ENCODE measurements around the gene FOXF1. TPM values are rescaled to one million over a fixed set of nuclear protein-coding genes. Genes with fewer than 3 reads are reported as not detected.

The FOXF1 gene
- total RNA-seq, 2 experiments from 2014 or later: not detected

- ChIA-PET POLR2A (no interaction called here), CTCF (no interaction called here)
These were observed 6.5 kb upstream of the FOXF1 start for GRCh38 chr16:86503830-86504229.

GRCh38 chr16:86504315-86505184 lies 5.8 kb upstream of the FOXF1 start:
- ChIA-PET CTCF (no interaction called here), POLR2A (no interaction called here)

DNA sequence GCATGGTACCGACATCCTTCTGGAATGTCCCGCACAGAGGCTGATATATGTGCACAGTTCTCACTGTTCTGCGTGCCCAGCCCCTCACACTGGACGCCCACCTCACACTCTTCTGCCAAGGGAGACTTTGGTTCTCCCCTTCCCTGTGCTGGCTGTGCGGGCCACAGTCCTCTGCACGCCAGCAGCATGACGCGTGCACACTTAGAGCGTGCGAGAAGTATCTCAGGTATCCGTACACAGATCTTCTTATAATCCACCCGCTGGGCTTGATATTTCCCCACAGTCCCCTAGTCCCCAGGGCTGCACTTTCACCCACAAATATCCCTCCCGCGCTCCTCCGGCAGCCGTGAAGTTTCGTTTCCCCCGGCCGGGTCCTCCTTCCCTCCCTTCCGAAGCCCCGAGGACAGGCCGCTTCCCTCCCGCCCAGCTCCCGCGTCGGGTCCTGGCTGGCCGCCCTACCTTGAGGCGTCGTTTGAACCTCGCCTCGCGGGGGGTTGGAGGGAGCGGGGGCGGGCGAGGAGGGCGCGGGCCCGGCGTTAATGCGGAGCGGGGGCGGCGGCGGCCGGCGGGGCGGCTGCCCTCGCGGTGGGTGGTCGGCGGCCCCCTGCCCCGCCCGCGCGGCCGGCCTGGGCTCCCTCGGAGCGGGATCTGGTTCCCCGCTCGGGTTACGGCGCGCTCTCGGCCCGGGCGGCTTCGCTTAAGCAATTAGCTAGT lies 5.0 kb upstream of the FOXF1 start:
- ChIA-PET CTCF (no interaction called here), POLR2A (no interaction called here)

- ChIA-PET POLR2A (no interaction called here), CTCF (no interaction called here)
These were observed 4.1 kb upstream of the FOXF1 start for GRCh38 chr16:86505899-86506864.

GRCh38 chr16:86507173-86508027 lies 2.9 kb upstream of the FOXF1 start:
- CTCF ChIA-PET: interaction anchor here (1.4 kb wide), 1 partner anchor 167 kb away, joined by 3 read pairs; no protein-coding TSS in a partner anchor
- POLR2A ChIA-PET: no interaction called here

DNA sequence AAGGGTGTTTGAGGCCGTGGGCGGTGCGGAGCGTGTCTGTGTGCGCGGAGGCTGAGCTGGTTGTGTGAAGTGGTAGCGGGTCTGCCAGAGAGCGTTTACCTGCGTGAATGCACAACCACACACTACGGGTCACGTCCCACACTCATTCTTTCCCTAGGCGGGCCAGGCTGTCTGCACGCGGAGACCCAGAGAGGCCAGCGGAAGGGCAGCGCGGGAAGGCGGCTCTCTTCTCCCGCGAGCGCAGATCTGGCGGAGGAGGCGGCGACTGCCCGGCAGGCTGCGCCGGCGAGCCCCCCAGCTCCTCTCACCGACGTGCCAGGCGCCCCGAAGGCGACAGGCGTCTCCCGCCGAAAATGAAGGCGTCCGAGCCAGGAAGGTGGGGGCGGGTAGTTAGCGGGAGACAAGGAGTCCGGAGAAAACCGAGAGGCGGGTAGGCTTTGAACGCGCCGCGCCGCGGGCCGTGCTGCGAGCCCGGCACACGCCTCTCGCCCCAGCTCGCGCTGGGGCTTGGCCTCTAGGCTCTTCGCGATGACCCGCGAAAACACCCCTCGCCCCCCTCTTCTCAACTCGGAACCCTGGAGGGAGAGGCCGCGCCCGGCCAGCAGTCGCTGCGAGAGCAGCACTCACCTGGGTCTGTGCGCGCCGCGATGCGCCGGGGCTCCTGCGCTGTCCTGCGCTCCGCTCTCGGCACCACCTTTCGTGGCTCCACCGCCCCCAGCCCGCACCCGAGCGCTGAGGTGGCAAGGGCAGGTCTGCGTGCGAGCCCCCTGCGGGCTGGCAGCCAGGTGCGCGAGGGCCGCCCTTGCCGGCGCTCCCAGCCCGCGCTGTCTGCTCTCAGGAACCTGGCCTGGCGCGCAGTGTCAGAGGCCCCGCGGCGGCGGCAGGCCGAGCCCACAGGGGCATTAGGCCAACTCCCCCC lies 2.0 kb upstream of the FOXF1 start:
- POLR2A ChIA-PET: no interaction called here

GRCh38 chr16:86508947-86509758 lies 1.2 kb upstream of the FOXF1 start:
- POLR2A ChIA-PET: no interaction called here
- CTCF ChIA-PET: interaction anchor here (1.4 kb wide), 1 partner anchor 168 kb away, joined by 3 read pairs; no protein-coding TSS in a partner anchor

More for the DNA sequence above, 2.0 kb upstream of the FOXF1 start:
- CTCF ChIA-PET: interaction anchor here (1.4 kb wide), 1 partner anchor 168 kb away, joined by 3 read pairs; no protein-coding TSS in a partner anchor

DNA sequence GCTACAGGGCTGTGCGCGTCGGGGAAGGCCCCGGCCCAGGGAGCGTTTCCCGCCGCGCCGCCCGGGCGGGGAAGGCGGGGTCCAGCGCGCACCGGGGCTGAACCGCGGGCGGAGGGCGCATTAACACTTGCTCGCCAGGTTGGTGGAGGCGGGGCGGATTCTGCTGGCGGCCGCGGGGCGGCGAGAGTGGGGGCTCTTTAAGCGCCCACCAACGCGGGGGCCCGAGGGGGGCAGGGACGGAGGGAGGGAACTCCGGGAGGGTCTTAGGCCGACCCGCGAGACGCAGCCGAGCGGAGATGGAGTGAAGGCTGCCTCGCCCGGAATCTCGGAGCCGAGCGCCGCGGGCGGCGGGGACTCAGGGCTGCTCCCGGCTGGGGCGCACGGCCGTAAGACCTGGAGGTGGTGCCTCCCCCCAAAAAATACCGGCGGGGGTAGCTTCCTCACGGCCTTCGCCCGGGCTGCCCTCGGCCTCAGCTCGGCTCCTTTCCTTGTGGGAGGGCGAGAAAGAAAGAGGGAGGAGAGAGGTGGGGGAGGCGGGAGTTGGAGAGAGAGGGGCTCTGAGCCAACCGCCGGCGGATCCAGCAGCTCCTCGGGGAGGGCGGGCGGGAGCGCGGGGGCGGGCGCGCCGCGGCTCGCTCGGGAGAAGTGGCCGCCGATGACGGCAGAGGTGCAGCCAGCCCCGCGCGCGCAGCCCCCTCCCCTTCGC lies 415 bp upstream of the FOXF1 start:
- POLR2A ChIA-PET: no interaction called here
- CTCF ChIA-PET: no interaction called here

DNA sequence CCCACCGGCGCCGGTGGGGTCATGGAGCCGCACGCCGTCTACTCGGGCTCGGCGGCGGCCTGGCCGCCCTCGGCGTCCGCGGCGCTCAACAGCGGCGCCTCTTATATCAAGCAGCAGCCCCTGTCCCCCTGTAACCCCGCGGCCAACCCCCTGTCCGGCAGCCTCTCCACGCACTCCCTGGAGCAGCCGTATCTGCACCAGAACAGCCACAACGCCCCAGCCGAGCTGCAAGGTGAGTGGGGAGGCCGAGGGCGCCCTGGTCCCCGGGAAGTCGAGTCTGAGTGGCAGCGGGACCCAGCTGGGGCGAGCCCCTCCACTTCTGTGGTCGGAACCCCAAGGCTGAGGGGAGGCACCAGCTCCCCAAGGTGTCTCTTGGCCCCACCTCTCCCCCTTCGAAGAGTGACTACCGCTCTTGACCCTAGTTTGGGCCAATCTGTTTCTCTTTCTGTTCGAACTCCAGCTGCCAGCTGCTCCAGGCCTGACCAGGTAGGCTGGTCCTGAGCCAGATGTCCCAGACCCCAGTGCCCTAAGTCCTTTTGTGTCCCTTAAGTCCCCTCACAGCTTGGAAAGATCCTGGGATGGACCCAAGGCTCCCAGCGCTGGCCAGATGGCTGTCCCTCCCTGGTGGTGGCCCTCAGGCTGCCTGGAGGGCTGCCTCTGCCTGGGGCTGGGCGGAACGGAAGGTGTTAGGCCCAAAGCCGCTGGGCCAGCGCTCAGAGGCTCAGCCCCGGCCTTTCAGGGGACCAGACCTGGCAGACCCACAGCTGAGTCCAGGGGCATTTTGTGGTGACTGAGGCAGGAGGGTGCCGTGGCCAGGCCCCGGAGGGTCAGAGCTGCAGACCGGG lies 1.2 kb downstream of the FOXF1 start:
- CTCF ChIA-PET: interaction anchor here (0.5 kb wide), 1 partner anchor 796 kb away, joined by 3 read pairs; no protein-coding TSS in a partner anchor
- POLR2A ChIA-PET: no interaction called here

DNA sequence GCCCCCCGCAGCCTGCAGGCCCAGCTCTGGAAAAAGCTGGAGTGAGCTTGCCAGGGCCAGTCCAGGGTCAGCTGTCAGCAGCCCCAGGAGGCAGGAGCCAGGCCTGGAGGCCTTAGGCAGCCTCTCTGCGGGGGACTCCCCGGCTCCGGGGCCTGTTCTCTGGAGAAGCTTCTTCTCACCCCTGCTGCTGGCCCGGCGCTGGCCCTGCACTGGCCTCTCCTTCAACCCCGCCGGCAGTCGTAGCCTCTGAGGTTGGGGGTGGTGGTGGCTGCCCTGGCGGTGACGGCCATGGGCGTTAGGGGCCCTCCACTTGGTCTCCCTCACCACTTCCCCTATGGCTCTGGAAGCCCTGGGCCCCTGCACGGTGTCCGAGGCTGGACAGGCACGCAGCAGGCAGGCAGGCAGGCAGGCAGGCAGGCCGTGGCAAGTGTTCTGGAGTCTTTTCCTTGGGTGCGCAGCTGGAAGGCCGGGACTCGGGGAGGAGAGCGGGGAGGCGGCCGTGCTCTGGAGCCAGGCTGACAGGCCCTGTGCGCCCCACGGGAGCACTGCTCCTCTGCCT lies 2.1 kb downstream of the FOXF1 start:
- CTCF ChIA-PET: no interaction called here
- POLR2A ChIA-PET: no interaction called here

DNA sequence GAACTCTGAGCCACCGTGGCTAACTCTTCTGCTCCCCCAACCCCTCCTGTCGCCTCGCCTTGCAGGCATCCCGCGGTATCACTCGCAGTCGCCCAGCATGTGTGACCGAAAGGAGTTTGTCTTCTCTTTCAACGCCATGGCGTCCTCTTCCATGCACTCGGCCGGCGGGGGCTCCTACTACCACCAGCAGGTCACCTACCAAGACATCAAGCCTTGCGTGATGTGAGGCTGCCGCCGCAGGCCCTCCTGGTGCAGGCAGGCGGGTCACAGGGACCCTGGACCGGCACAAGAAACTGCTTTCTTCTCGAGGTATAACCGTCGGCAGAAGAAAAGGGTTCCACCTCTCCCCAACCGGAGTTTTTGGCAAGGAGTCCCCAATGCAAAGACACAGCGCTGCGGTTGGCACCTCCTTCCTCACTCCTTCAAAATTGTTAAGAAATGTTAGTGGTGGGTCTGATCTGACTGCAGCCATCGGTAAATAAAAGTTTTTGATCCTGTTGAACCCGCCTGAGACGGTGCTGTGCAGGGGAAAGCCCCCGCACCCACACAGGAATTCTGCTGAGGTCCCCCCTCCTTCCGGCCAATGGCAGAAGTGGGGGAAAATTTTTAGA lies 2.6 kb downstream of the FOXF1 start:
- POLR2A ChIA-PET: no interaction called here
- CTCF ChIA-PET: no interaction called here

- POLR2A ChIA-PET: no interaction called here
- CTCF ChIA-PET: no interaction called here
These were observed 3.3 kb downstream of the FOXF1 start for GRCh38 chr16:86513471-86514277.

DNA sequence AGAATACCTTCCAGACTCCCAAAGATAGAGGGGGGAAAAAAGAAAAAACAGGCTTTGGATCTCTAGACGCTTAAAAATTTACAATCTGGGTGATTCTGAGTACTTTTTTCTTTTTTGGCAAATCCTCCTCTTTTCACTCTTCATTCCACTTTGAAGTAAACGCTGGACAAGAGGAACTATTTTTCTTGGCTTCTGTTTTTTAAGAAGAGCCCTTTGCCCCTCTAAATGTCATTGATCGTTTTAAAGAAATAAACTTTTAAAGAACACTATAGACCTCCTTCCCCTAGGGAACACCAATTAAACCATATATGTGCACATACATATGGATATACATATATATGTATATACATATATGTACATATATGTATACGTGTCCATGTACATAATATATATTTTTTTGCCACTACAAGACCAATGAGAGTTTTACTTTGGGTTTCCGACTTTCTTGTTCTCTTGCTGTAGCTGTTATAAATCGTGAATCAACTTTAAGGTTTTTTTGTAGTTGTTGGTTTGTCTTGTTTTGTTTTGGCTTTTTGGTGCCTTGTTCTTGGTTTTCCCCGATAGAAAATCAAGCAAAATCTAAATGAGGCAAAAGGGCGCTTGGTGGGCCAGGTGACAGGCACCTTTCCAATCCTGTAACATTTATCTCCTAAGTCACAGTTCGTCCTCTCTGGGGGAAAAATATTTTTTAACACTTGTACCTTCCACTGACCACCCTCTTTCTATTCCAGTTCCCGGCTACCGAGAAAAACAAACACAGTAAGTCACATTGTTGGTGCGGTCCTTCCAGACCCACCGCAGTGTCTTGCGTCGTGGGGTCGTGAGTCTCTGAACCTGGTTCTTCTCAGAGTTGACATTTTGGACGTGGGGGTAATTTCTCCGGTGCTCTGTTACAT lies 4.4 kb downstream of the FOXF1 start:
- POLR2A ChIA-PET: interaction anchor here (0.7 kb wide), 1 partner anchor 1581 kb away, joined by 3 read pairs; no protein-coding TSS in a partner anchor
- CTCF ChIA-PET: no interaction called here
